IMR-90 (cell line): ENCODE results near the gene SLC25A25.

Source experiments
- CHD1 ChIP-seq: IDR thresholded peaks from 2 replicates; pipeline ENCODE4 v1.6.1; 2012; ENCODE audit warnings: low read depth, low read length, improper control_type of control experiment
- CTCF ChIP-seq: conservative IDR thresholded peaks from 2 replicates; pipeline ENCODE4 v1.5.1; 2012; ENCODE audit warnings: mild to moderate bottlenecking, low read depth, low read length, improper control_type of control experiment
- ELK1 ChIP-seq: fragments of 150-350 bp; IDR thresholded peaks from 2 replicates; pipeline ENCODE4 v1.6.1; 2016; ENCODE audit warnings: low read depth, mild to moderate bottlenecking, low read length, moderate library complexity, borderline replicate concordance
- MAFK ChIP-seq: IDR thresholded peaks from 2 replicates; pipeline ENCODE4 v1.6.1; 2012; ENCODE audit warnings: low read depth, low read length, improper control_type of control experiment
- MAZ ChIP-seq: IDR thresholded peaks from 2 replicates; pipeline ENCODE4 v1.6.1; 2012; ENCODE audit warnings: low read depth, mild to moderate bottlenecking, low read length, improper control_type of control experiment, moderate library complexity, borderline replicate concordance
- POLR2A ChIP-seq: IDR thresholded peaks from 2 replicates; pipeline ENCODE4 v1.6.1; 2012; ENCODE audit warnings: mild to moderate bottlenecking, low read depth, low read length
- RAD21 ChIP-seq: IDR thresholded peaks from 2 replicates; pipeline ENCODE4 v1.6.1; 2012; ENCODE audit warnings: low read length, improper control_type of control experiment

- TF ChIP-seq CTCF (no peak), POLR2A (no peak), ELK1 (no peak), MAFK (no peak), MAZ (no peak), RAD21 (no peak), CHD1 (no peak)
These were observed 50.4 kb downstream of the SLC25A25 start for GRCh38 chr9:128118472-128118857.
